HG03378 (cell line): Measurements from ENCODE around the gene TANC1.

Experiments used
- ATAC-seq: cut with Tn5 transposase; IDR thresholded peaks from one replicate; pipeline ENCODE4 v1.9.1; 2021; ENCODE audit warnings: mild to moderate bottlenecking, moderate library complexity; ENCODE audit not compliant: unreplicated experiment

TANC1 gene

GRCh38 chr2:158960193-158960592, 8.2 kb upstream of the TANC1 start:
- no peak for ATAC-seq

- no peak for ATAC-seq
Observed at GRCh38 chr2:158962074-158962473, 6.4 kb upstream of the TANC1 start.

- no peak for ATAC-seq
Observed at GRCh38 chr2:158963071-158963470, 5.4 kb upstream of the TANC1 start.

- ATAC-seq, result no peak
Observed at GRCh38 chr2:158965107-158965506, 3.3 kb upstream of the TANC1 start.

DNA sequence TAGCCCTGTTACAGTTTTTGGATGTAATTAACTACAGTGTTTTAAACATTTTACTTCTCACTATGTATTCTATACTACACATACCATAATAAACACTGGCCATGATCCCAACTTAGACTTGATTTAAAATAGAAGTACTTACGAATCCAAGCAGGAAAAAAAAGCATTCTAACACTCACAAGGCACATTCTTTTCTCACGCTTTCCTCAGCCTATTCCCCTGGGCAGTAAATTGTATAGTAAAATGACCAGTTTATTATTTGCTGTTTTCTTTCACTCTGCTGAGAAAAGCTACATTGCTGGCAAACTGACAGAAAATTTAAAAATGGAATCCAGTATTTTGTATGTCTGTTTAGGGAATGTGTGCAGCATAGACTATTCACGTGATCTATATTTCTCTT, 2.8 kb upstream of the TANC1 start:
- no peak for ATAC-seq

GRCh38 chr2:158966312-158966711, 2.1 kb upstream of the TANC1 start:
- no peak for ATAC-seq

- no peak for ATAC-seq
Observed at GRCh38 chr2:158967114-158967730, 1.2 kb upstream of the TANC1 start.

GRCh38 chr2:158967731-158968395, 577 bp upstream of the TANC1 start:
- ATAC-seq, result no peak

DNA sequence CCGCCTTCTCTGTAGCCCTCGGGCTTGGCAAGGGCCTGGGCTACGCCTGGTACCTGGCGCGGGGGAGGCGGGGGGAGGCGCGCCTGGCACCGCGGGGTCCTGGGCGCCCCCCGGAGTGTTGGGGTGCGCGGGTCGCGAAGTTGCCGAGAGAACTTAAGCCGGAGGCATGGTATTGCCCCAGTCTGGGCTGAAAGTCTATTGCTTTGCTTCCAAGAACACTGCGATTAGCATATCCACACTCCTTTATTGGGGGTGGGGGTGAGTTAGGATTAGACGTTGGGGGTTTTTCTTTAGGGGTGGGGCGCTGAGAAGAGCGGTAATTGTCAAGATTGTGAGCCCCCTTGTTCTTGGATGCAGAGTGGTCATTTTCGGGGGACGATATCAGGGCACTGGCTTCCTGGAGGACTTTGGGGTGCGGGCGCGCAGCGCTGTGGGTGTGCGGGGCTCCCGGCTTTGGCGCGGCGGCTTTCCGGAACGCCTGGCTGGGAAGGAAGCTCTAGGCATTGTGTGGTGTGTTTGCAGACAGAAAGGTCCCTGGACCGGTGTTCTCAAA, 798 bp downstream of the TANC1 start:
- no peak for ATAC-seq

- ATAC-seq, result no peak
Observed at GRCh38 chr2:158969715-158970240, 1.3 kb downstream of the TANC1 start.

DNA sequence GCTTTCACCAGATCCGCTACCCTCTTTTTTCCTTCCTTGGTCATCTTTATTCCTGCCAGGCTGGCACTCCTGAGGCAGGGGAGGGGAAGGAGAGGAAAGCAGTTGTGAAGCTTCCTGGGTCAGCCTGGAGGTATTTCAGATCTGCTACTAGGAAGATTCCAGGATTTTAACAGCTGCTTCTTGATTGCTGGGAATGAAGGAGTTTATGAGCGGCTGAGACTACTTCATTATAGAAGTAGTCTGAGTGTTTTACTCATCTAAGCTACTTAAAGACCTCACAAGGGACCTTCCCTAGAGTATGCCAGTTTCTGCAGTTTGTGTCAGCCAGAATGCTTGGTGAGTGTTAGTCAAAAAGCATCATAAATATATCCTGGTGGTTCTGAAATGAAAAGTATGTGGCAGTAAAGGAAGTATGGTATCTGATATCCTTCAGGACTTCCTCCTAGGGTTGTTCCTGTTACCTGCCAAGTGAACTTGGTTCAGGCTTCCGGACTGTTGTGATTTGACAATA, 1.9 kb downstream of the TANC1 start:
- no peak for ATAC-seq

DNA sequence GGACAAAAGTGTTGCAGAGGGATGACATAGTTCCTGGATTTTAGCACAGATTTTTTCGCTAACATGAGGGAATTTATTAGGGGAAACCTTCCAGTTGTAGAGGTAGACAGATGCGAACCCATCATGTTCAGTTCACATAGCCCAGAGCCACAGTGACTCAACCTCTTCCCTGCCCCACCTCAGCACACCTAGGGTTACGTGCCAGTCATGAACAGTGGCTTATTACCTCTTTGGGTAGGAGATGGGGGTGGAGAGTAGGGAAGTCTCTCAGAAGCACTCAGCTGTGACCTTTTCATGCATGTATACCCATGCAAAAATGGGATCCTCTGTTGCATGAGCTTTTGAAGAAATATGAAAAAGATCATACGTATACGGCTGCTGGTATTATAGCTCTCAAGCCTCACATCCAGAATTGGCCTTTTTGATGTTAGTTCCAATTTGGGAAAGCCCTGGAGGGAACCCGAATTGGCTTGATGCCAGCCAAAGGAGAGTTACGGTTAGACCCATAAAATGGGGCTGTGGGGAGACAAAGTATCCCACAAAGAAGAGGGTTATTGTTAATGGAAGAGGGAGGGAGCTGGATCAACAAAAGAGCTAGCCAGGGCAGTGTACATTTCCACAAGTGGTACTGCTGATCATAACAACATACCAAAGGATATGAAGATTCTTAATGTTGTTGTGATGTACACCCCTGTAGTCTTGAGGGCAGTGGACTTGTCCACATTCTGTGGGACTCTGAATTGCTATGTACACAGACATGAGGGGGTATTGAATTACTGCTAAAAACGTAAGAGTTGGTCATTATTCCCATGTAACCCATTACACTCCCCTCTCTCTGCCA, 4.9 kb downstream of the TANC1 start:
- no peak for ATAC-seq

DNA sequence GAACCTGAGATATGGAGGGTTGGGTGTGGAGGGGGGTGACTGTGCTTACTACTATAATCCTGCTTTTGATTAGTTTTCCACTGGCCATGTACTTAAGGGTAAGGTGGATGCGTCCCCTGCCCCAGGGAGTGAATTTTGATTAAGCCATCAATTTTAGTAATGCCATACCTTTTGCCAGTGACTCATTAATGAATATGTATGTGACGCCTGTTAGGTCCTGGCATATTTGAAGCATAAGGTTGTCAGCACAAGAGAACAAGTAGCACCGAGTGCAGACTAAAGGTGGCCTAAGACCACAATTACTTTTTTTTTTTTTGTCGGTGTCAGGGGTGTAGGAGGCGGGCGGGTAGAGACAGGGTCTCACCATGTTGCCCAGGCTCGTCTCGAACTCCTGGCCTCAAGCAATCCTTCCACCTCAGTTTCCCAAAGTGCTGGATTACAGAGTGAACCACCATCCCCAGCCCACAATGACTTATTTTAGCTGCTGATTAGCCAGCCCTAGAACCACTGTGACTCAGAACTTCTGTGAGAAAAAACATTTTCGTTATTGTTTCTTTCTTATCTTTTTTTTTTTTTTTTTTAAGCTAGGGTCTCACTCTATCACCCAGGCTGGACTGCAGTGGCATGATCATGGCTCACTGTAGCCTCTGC, 7.0 kb downstream of the TANC1 start:
- no peak for ATAC-seq

- no peak for ATAC-seq
Observed at GRCh38 chr2:158979772-158980171, 11.3 kb downstream of the TANC1 start.

DNA sequence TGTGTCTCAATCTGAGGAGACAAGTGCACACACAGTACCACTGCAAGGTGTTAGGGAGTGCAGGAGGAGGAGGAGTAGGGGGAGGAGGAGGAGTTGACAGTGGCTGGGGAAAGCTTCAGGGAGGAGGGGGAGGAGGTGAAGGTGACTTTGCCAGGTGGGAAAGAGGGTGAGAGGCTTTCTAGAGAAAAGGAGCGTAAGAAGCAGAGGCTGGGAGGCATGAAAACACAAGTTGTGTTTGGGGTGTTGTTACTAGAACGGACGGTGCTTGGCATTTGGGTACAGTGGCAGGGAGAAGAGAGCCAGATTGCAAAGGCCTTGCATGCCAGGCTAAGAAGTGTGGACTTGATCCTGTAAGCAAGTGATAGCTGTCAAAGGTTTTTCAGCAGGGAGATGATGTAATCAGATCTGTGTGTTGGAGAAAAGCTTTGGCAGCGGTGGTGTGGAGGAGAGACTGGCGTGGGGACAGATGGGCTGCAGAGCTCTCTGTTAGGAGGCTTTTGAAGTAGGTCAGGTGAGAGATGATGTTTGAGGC, 16.2 kb downstream of the TANC1 start:
- no peak for ATAC-seq

GRCh38 chr2:158988501-158988900, 20.1 kb downstream of the TANC1 start:
- no peak for ATAC-seq

- ATAC-seq, result no peak
Observed at GRCh38 chr2:158989165-158989564, 20.7 kb downstream of the TANC1 start.

GRCh38 chr2:158990397-158991214, 22.2 kb downstream of the TANC1 start:
- ATAC-seq, result no peak

GRCh38 chr2:158993030-158993429, 24.6 kb downstream of the TANC1 start:
- no peak for ATAC-seq
